Calu3 (cell line): ENCODE measurements around the gene TNFRSF25. TPM values are rescaled to one million over a fixed set of nuclear protein-coding genes. Genes with fewer than 3 reads are reported as not detected.

ENCODE experiments used
- BruUV-seq: library from RNA; stranded (reverse); fragments of 400-500 nt; replicated peaks from 2 replicates; lab custom pipeline; 2021; lab: Mats Ljungman, UMichigan
- CTCF ChIA-PET: fragments of 300-600 bp; sonication (Branson Sonifier 250); formaldehyde crosslinking; loops from one replicate; lab custom pipeline; 2022; ENCODE audit warnings: antibody characterized with exemption; lab: Charles Lee
- DNase-seq: peaks from one replicate; pipeline ENCODE4 v3.0.0; 2022
- H3K27ac Mint-ChIP-seq: one replicate; pipeline ENCODE4 v1.8.0; 2022; ENCODE audit warnings: mixed read lengths; ENCODE audit not compliant: unreplicated experiment
- H3K27me3 Mint-ChIP-seq: one replicate; pipeline ENCODE4 v1.8.0; 2022; ENCODE audit warnings: mixed read lengths; ENCODE audit not compliant: unreplicated experiment
- H3K36me3 Mint-ChIP-seq: one replicate; pipeline ENCODE4 v1.8.0; 2022; ENCODE audit warnings: mild to moderate bottlenecking, moderate library complexity, mixed read lengths; ENCODE audit not compliant: insufficient read depth, unreplicated experiment
- H3K4me1 Mint-ChIP-seq: one replicate; pipeline ENCODE4 v1.8.0; 2022; ENCODE audit warnings: mild to moderate bottlenecking, low read depth, mixed read lengths; ENCODE audit not compliant: unreplicated experiment
- H3K4me3 Mint-ChIP-seq: one replicate; pipeline ENCODE4 v1.8.0; 2022; ENCODE audit warnings: mild to moderate bottlenecking, low read depth, moderate library complexity, mixed read lengths; ENCODE audit not compliant: unreplicated experiment
- H3K9me3 Mint-ChIP-seq: one replicate; pipeline ENCODE4 v1.8.0; 2022; ENCODE audit warnings: low read depth, mixed read lengths; ENCODE audit not compliant: unreplicated experiment
- intact Hi-C: fragments of 100-400 bp; cut with micrococcal nuclease; formaldehyde crosslinking; loops from one replicate; pipeline ENCODE4 v1.10.0; 2022; ENCODE audit not compliant: unreplicated experiment
- total RNA-seq: library from RNA; stranded (reverse); gene quantifications from 2 replicates; pipeline ENCODE4 v1.2.3, GENCODE V29; 2022
- TF ChIP-seq, protein P1 (sequence below): fragments of 200-600 bp; IDR thresholded peaks from one replicate; pipeline ENCODE4 v1.8.0; 2022; ENCODE audit warnings: antibody characterized with exemption; ENCODE audit not compliant: unreplicated experiment

TNFRSF25 gene
- total RNA-seq, 1 experiment from 2014 or later: 6.4 TPM

- DNase-seq: no peak
- TF ChIP-seq, protein P1, sequence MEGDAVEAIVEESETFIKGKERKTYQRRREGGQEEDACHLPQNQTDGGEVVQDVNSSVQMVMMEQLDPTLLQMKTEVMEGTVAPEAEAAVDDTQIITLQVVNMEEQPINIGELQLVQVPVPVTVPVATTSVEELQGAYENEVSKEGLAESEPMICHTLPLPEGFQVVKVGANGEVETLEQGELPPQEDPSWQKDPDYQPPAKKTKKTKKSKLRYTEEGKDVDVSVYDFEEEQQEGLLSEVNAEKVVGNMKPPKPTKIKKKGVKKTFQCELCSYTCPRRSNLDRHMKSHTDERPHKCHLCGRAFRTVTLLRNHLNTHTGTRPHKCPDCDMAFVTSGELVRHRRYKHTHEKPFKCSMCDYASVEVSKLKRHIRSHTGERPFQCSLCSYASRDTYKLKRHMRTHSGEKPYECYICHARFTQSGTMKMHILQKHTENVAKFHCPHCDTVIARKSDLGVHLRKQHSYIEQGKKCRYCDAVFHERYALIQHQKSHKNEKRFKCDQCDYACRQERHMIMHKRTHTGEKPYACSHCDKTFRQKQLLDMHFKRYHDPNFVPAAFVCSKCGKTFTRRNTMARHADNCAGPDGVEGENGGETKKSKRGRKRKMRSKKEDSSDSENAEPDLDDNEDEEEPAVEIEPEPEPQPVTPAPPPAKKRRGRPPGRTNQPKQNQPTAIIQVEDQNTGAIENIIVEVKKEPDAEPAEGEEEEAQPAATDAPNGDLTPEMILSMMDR: no peak
- H3K27me3 Mint-ChIP-seq: peaks cover 38% of the 10 kb centered on the region
- intact Hi-C loops: no loop called here
- H3K27ac Mint-ChIP-seq: no peak within 1 kb of the TSS
- peaks cover 10% of the 10 kb centered on the region for H3K36me3 Mint-ChIP-seq
- no peaks in the 10 kb centered on the region for H3K9me3 Mint-ChIP-seq
- H3K4me3 Mint-ChIP-seq: no peak within 1 kb of the TSS
- no TSS peak for BruUV-seq
- no peaks in the 10 kb centered on the region for H3K4me1 Mint-ChIP-seq
- CTCF ChIA-PET: interaction anchor here (0.6 kb wide), 1 partner anchor 15 kb away, joined by 4 read pairs; no protein-coding TSS in a partner anchor
These were observed 41.1 kb downstream of the TNFRSF25 start, which contains the start of gene ESPN for GRCh38 chr1:6424619-6425593. ESPN (plus strand) TSS chr1:6424776; CDS start chr1:6424956, 180 bp downstream.

- Mint-ChIP-seq H3K27me3 (peaks cover 38% of the 10 kb centered on the region), H3K27ac (no peak overlapping the region), H3K4me3 (no peak overlapping the region), H3K4me1 (no peaks in the 10 kb centered on the region), H3K9me3 (no peaks in the 10 kb centered on the region), H3K36me3 (peaks cover 11% of the 10 kb centered on the region)
- intact Hi-C loops: loop anchor here (2.0 kb wide), 1 partner anchor 15 kb away; no protein-coding TSS in a partner anchor
- TF ChIP-seq, protein P1: no peak
- BruUV-seq: no TSS peak
- DNase-seq: no peak
- CTCF ChIA-PET: interaction anchor here (1.3 to 1.5 kb wide), 2 partner anchors 13 to 14 kb away, joined by 8 to 9 read pairs; no protein-coding TSS in a partner anchor
These were observed 41.9 kb downstream of the TNFRSF25 start for GRCh38 chr1:6424000-6424565.

- Mint-ChIP-seq H3K36me3 (peaks cover 11% of the 10 kb centered on the region), H3K4me3 (no peak overlapping the region), H3K27ac (no peak overlapping the region), H3K9me3 (no peaks in the 10 kb centered on the region), H3K4me1 (no peaks in the 10 kb centered on the region), H3K27me3 (peaks cover 40% of the 10 kb centered on the region)
- no TSS peak for BruUV-seq
- peak; percentile 82 for DNase-seq
- CTCF ChIA-PET: interaction anchor here (1.0 to 1.5 kb wide), 5 partner anchors 9 to 68 kb away, joined by 3 to 9 read pairs (median 7); partner anchors contain the start of gene PLEKHG5
- TF ChIP-seq, protein P1: peak; percentile 58
- intact Hi-C loops: loop anchor here (2.0 kb wide), 1 partner anchor 15 kb away; no protein-coding TSS in a partner anchor
These were observed 42.5 kb downstream of the TNFRSF25 start for GRCh38 chr1:6423321-6423999.

GRCh38 chr1:6421266-6421665 is 44.7 kb downstream of the TNFRSF25 start:
- no peak for DNase-seq
- Mint-ChIP-seq H3K4me3 (no peak overlapping the region), H3K9me3 (no peaks in the 10 kb centered on the region), H3K36me3 (peaks cover 6% of the 10 kb centered on the region), H3K27ac (no peak overlapping the region), H3K27me3 (peaks cover 62% of the 10 kb centered on the region), H3K4me1 (no peaks in the 10 kb centered on the region)
- BruUV-seq: no TSS peak
- intact Hi-C loops: no loop called here
- TF ChIP-seq, protein P1: no peak
- CTCF ChIA-PET: interaction anchor here (0.6 to 2.7 kb wide), 3 partner anchors 10 to 36 kb away, joined by 5 to 9 read pairs (median 7); no protein-coding TSS in a partner anchor
